Myocyte (in vitro differentiated cells): ENCODE results near the gene ZNF3. TPM values are rescaled to one million over a fixed set of nuclear protein-coding genes. Genes with fewer than 3 reads are reported as not detected.

ENCODE experiments used
- DNase-seq: peaks from one replicate; pipeline ENCODE4 v3.0.0-alpha.2; 2012; ENCODE audit warnings: low read depth
- microRNA counts: library from miRNA; unstranded; fragments of <30 nt; microRNA quantifications from one replicate; lab custom pipeline; 2016
- microRNA-seq: library from miRNA; unstranded; fragments of <30 nt; microRNA quantifications from one replicate; pipeline ENCODE4, GENCODE V29; 2016
- total RNA-seq: library from RNA; depleted of rRNA; stranded (reverse); fragments of >200 nt; gene quantifications from 2 replicates; pipeline ENCODE4 v1.2.3, GENCODE V29; 2014

Gene ZNF3
- total RNA-seq, 1 donor from 2014 or later, result 40.7 TPM

DNA sequence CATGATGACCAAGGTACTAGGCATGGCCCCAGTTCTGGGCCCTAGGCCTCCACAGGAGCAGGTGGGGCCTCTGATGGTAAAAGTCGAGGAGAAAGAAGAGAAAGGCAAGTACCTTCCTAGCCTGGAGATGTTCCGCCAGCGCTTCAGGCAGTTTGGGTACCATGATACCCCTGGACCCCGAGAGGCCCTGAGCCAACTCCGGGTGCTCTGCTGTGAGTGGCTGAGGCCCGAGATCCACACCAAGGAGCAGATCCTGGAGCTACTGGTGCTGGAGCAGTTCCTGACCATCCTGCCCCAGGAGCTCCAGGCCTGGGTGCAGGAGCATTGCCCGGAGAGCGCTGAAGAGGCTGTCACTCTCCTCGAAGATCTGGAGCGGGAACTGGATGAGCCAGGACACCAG, 24.5 kb downstream of the ZNF3 start:
- no peak for DNase-seq

DNA sequence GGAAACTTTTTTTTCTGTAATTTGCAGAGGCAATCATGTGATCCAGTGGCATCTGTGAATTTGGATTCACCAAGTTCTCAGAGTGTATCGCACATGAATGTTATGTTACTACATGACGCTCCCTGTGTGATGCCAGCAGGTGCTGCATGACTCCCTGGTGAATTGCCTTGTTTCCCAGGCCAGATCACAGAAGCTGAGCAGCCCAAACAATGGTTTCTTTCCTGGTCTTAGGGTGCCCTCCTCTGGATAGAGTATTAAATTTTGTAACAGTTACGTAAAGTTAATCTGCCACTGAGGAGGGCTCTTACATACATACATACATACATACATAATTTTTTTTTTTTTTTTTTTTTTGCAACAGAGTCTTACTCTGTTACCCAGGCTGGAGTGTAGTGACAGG, 28.3 kb downstream of the ZNF3 start:
- peak; percentile 98 for DNase-seq

DNA sequence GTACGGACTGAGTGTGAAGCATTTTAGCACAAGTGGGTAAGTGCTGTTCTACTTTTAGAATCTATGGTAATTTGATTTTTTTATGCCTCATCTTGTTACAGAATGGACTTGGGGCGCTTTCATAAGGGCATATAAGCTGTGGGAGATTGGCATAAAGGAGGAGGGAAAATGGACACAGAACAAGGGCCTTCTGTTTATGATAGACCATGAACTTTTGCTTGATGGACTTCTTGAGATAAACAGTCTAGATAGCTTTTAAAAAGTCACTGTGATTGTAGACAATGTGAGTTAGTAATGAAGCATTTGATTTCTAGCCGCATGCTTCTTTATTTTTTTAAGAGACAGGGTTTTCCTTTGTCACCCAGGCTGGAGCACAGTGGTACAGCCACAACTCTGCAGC, 29.9 kb downstream of the ZNF3 start:
- DNase-seq, result no peak

DNA sequence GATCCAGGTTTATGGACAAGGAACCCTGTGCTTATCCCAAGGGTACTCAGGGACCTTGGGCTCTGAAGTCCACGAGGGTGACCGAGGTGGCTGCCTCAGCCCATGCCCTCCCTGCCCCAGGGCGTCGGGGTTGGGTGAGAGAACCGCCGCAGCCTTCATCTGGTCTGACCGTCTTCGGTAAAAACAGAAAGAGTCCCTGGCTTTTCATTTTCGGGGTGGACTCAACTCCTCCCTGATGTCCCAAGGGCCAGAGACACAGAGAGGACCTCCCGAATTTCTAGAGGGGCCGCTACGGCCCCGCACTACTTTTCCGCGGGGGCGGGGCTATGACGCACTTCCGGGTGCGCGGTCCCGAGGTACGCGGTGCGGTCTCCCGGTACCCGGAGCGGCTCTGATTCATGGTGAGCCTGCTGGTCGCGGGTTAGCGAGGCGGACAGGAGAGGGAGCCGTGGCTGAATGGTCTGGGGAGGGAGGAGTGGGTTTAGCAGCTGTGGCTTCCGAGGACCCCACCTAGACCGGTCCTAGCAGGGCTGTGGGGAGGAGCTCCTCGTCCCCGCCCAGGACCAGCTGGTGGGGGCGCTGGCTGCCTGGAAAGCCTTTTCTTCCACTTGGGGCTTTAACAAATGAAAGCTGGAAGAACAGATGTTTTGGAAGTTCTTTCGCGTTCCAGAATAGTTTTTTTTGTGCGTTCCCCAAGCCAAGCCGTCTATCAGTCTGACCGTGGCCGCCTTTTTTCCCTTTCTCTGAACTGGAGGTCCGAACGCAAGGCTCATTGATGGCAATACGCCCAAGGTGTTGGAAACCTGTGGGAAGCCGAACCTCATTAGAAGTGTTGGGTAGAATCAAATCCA, 31.9 kb downstream of the ZNF3 start, which contains the start of gene ZSCAN21:
ZSCAN21 (plus strand) TSS at position 334 of the 851 bp plus-strand sequence. CDS start 7,233 bp downstream, outside the sequence.
- peak; percentile 95 for DNase-seq

DNA sequence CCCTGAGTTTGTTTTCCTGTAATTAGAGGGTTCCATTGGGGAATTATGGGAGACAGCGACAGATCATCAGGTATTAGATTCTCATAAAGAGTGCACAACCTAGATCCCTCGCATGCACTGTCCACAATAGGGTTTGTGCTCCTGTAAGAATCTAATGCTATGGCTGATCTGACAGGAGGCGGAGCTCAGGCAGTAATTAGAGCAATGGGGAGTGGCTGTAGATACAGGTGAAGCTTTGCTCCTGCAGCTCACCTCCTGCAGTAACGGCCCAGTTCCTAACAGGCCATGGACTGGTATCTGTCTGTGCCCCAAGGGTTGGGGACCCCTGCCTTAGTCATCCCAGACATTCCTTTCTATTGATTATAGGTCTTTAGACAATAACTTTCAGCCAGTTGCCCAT, 32.8 kb downstream of the ZNF3 start:
- DNase-seq, result no peak

DNA sequence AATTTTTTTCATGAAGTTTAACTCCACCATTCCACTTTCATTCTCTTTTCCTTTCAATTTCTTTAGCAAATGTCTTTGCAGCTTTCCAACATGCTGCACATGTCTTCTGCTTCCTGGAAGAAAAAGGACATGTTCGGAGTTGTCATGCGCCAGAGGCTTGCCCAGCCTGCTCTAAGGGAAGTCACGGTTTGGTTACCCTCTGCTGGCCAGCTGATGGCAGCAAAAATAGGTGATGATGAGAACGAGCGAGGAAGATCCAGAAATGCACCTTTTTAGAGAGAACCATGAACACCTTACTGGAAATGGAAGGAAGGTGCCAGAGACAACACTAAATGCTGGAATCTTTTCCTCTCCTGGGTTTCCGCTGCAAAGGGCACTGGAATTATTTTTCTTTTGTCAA, 36.8 kb downstream of the ZNF3 start:
- DNase-seq, result no peak

DNA sequence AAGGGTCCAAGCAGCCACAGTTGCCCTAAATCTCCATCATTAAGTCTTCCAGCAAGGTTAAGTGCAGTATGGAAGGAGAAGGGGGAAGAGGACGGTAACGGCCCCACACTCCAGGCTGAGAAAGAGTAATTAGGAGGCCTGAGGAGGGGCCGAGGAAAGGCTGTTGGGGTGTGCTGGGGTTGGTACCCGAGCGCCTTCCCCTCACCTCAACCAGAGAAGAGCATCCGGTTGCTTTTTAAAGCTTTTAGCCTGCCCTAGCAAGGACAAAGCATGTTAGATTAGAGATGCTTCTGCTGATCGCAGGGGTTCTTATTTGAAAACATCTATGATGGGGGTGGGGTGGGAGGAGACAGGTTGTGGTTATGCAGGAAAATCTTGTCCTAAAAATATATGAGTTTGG, 40.9 kb downstream of the ZNF3 start:
- no peak for DNase-seq

DNA sequence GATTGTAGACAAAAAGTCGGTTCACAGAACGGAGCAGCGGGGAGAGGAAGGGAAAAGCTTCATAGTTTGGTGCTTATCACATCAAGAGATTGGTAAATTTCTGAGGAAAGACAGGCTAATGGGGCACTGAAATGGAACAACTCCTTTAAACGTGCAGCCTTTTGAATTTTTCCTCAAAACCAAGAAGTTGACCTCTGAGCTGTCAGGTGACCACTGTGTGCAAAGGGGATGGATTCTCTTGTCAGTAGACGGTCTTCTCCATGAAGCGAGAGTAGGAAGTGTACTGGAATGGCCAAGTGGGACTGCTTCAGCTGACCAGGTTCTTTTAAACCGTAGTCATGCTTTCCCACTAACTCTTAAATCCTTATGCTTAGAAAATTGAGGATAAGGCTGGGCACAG, 43.2 kb downstream of the ZNF3 start:
- DNase-seq, result no peak

DNA sequence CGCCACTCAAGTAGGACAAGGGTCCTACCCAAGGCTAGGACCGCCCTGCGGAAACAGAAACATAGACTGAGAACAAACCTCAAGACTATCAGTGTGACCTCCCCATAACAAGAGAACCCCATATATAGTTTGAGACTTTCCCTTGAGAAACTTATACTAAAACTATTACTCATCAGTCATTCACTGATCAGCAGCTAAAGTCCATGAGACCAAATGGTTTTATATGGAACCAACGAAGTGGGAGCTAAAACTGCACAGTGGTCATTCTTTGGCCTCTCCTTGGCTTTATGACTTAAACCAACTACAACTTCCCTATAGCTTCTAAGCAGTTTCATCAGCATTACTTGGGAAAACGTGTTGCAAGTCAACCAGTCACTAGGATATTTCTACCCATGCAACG, 45.6 kb downstream of the ZNF3 start:
- no peak for DNase-seq

DNA sequence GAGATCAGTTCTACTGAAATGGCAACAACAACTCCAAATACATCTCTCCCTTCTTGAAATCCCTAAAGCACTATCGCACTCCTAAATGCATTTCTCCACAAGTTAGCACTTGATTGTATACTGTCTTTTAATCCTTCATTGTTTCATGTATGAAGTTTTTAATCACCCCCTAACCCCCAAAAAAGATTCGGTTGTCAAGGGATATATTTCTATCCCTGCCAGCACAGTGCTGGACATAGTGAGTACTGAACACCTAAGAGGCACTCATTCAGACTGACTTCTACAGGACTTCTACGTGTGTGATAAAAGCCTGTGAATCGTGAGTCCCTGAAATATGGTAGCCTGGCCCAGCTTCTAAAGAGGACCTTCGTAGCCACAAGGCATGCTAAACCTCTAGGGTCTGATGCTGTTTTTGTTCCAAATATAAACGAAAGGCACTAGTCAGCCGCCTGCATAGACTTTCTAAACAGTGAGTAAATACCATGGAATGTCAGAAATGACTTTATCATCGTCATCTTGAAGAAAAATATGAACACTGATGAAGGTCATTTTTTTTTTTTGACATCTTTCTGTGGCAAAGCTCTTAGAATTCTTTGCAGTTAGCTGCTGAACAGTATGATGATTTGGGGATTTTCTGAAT, 46.5 kb downstream of the ZNF3 start:
- peak; percentile 83 for DNase-seq

DNA sequence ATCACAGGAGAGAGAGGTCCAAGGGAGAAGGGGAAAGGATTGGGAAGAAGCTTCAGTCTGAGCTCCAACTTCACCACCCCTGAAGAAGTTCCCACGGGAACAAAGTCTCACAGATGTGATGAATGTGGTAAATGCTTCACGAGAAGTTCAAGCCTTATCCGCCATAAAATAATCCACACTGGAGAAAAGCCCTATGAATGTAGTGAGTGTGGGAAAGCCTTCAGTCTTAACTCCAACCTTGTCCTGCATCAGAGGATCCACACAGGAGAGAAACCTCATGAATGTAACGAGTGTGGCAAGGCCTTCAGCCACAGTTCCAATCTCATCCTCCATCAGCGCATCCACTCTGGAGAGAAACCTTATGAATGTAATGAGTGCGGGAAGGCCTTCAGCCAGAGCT, 48.0 kb downstream of the ZNF3 start:
- no peak for DNase-seq

DNA sequence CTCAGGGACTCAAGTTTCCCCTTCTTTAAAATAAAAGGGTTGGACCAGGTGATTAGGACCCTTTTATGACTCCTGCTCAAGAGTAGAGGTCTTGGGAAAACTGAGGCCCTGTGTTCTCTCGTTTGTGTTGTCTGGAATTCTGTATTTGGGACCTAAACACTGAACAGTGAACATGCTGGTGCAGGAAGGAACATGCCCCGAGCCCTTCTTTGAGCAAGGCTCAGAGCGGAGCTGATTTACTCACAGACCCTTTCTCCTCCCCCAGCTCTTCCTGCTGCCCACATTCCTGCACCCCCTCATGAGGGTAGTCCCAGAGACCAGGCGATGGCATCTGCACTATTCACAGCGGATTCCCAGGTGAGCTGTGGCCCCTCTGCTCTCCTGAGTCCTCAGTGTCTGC, 51.9 kb downstream of the ZNF3 start:
- DNase-seq, result no peak

DNA sequence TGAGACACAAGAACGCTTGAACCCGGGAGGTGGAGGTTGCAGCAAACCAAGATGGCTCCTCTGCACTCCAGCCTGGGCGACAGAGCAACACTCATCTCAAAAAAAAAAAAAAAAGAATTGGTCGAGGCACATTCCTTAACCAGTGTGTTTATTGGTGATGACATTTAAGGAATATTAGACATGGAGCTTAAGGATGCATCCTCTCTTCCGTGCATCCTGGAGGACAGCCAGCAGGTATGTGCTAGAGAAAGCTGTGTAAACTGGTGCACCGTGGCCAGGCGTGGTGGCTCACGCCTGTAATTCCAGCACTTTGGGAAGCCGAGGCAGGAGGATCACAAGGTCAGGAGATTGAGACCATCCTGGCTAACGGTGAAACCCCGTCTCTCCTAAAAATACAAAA, 54.3 kb downstream of the ZNF3 start:
- DNase-seq, result no peak

DNA sequence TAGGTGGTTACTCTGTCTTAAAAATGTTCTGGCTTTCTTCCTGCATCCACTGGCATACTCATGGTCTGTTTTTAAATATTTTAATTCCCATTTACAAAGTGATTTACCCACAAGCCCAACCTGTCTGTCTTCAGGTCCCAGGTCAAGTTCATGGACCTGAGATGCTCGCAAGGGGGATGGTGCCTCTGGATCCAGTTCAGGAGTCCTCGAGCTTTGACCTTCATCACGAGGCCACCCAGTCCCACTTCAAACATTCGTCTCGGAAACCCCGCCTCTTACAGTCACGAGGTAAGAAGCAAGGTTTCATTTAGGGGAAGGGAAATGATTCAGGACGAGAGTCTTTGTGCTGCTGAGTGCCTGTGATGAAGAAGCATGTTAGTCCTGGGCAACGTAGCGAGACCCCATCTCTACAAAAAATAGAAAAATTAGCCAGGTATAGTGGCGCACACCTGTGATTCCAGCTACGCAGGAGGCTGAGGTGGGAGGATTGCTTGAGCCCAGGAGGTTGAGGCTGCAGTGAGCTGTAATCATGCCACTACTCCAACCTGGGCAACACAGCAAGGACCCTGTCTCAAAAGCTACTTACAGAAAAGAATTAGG, 57.4 kb downstream of the ZNF3 start:
- no peak for DNase-seq

DNA sequence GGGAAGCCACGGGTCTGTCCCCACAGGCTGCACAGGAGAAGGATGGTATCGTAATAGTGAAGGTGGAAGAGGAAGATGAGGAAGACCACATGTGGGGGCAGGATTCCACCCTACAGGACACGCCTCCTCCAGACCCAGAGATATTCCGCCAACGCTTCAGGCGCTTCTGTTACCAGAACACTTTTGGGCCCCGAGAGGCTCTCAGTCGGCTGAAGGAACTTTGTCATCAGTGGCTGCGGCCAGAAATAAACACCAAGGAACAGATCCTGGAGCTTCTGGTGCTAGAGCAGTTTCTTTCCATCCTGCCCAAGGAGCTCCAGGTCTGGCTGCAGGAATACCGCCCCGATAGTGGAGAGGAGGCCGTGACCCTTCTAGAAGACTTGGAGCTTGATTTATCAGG, 58.0 kb downstream of the ZNF3 start:
- DNase-seq, result no peak

DNA sequence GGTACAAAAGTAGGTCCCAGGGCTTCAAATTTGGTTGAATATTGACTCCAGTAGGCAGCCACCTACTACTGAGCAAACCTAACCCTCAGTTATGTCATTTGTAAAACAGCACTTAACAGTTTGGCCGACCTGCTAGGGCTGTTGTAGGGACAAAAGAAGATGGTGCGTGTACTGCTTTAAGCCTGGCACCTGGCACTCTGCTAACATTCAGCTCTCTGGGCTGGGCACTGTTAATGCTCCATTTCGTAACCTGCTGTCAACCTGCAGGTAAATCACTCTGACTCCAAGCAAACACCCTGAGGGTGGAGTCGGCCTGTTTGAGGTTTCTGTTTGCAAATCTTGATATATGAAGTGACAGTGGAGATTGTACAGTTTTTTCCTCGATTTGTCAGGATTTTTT, 58.9 kb downstream of the ZNF3 start:
- DNase-seq, result no peak

DNA sequence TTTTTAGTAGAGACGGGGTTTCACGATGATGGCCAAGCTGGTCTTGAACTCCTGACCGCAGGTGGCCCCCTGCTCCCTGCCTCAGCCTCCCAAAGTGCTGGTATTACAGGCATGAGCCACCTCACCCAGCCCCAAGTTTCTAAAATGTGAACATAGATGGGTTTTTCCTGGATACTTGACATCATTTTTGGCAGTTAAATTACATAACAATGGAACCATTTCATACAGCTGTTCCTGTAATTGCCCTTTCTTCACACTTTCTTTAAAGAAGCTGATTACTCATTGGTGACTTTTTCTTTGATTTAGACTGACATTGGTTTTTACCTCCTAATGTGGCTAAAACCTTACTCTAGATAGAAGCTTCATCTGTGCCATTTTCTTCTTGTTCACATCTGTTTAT, 60.2 kb downstream of the ZNF3 start:
- peak; percentile 28 for DNase-seq

MicroRNAs within 50 kb of the gene (microRNA counts, 767-probe panel; counts per million panel counts)
- microRNA hsa-miR-106b-5p (lab: Ali Mortazavi, UCI) (8,558 counts per million, percentile 25 among the panel's probes with 10 or more counts), microRNA hsa-miR-25-3p (lab: Ali Mortazavi, UCI) (11,982 counts per million, percentile 56 among the panel's probes with 10 or more counts), microRNA hsa-miR-93-5p (lab: Ali Mortazavi, UCI) (12,230 counts per million, percentile 58 among the panel's probes with 10 or more counts)

Small RNA genes lying within 50 kb of the gene (microRNA-seq; reads per million reads assigned to microRNA genes)
- gene MIR106B, result 2,886 reads per million, percentile 90 among the genes with 10 or more reads in this experiment
- 124 reads per million, percentile 59 among the genes with 10 or more reads in this experiment for gene MIR25
- gene MIR93, result 1,855 reads per million, percentile 86 among the genes with 10 or more reads in this experiment

Other genes starting within 250 kb of the ZNF3 start
- not detected in 2 replicates for gene OR2AE1, start 204.7 kb downstream of the ZNF3 start, total RNA-seq
- 20.2 and 20.5 TPM in 2 replicates for gene TRIM4, start 162.2 kb downstream of the ZNF3 start, total RNA-seq
- gene GJC3, start 152.1 kb downstream of the ZNF3 start, total RNA-seq, result not detected in 2 replicates
- gene AZGP1, start 105.7 kb downstream of the ZNF3 start, total RNA-seq, result not detected in 2 replicates
- gene ZKSCAN1, start 66.1 kb downstream of the ZNF3 start, total RNA-seq, result 27.5 and 34.2 TPM in 2 replicates
- gene ZSCAN21, start 31.9 kb downstream of the ZNF3 start, total RNA-seq, result 25.2 and 27.2 TPM in 2 replicates
- gene COPS6, start 7.2 kb upstream of the ZNF3 start, total RNA-seq, result 52.9 and 56.0 TPM in 2 replicates
- 23.2 and 31.1 TPM in 2 replicates for gene MCM7, start 19.7 kb upstream of the ZNF3 start, total RNA-seq
- 38.5 and 51.7 TPM in 2 replicates for gene AP4M1, start 19.9 kb upstream of the ZNF3 start, total RNA-seq
- gene TAF6, start 37.6 kb upstream of the ZNF3 start, total RNA-seq, result 58.8 and 76.8 TPM in 2 replicates
- gene CNPY4, start 37.9 kb upstream of the ZNF3 start, total RNA-seq, result 14.0 and 19.7 TPM in 2 replicates
- 3.5 and 4.5 TPM in 2 replicates for gene MBLAC1, start 45.2 kb upstream of the ZNF3 start, total RNA-seq
- gene LAMTOR4, start 67.2 kb upstream of the ZNF3 start, total RNA-seq, result 117 and 139 TPM in 2 replicates
- gene TRAPPC14, start 77.0 kb upstream of the ZNF3 start, total RNA-seq, result 11.2 and 12.7 TPM in 2 replicates
- gene GAL3ST4, start 86.9 kb upstream of the ZNF3 start, total RNA-seq, result 4.4 and 4.8 TPM in 2 replicates
- gene GPC2, start 95.7 kb upstream of the ZNF3 start, total RNA-seq, result 60.4 and 65.3 TPM in 2 replicates
- gene STAG3, start 96.2 kb upstream of the ZNF3 start, total RNA-seq, result 0.31 TPM in 1 of 2 replicates, not detected in the other
- gene PVRIG, start 138.2 kb upstream of the ZNF3 start, total RNA-seq, result not detected in 2 replicates
- not detected in 2 replicates for gene SPDYE3, start 226.0 kb upstream of the ZNF3 start, total RNA-seq